ENCODE results near the gene SRCIN1.

DNA sequence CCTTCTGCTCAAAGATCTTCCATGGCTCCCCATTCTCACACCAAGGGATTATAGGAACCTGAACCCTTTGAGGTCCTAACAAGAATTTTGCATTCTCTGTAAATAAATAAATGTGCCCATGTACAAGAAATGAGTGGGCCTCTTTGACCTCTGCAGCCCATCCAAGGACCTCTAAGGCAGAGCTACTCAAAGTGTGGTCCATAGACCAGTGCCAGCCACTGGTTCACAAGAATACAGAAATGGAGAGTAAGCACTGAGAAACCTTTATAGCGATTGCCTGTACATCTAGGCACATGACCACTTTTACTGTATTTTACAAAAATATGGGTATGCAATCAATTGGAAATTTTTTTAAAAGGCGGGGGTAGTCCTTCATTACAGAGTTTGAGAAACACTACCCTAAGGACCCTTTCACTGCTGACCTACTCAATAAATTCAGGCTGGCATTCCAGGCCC is 7.8 kb upstream of the SRCIN1 start:
- TF ChIP-seq CTCF (IDR thresholded peaks at IDR 0.05) (no peak), POLR2A (IDR thresholded peaks at IDR 0.05) (no peak)
